Measurements from ENCODE around the gene CSTPP1.

DNA sequence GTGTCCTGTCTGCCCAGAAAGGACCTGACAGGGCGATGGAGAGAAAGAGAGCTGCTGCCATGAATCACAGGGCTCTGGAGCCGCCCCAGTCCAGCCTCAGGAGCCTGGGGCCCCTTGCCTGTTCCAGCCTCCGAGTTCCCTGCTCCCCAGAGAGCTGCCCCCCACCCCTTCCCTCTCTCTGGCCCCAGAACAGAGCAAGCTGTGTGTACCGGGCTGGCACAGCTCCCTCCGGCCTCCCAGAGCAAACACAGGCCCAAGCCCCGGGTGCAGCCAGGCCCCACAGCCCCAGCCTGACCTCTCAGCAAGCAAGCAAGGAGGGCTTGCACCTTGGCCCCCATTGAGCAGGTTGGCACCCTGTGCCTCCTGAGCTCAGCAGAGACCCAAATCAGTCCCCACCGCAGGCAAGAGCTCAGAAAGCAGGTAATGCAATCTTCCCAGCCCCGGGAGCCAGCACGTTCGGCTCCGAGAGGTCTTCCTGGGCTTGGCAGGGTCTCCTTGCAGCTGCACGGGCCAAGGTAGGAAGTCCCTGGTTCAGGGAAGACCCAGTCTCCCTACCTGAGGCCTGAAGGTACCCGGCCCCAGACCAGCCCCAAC lies 248.2 kb downstream of the CSTPP1 start:
- TF ChIP-seq, protein P1, sequence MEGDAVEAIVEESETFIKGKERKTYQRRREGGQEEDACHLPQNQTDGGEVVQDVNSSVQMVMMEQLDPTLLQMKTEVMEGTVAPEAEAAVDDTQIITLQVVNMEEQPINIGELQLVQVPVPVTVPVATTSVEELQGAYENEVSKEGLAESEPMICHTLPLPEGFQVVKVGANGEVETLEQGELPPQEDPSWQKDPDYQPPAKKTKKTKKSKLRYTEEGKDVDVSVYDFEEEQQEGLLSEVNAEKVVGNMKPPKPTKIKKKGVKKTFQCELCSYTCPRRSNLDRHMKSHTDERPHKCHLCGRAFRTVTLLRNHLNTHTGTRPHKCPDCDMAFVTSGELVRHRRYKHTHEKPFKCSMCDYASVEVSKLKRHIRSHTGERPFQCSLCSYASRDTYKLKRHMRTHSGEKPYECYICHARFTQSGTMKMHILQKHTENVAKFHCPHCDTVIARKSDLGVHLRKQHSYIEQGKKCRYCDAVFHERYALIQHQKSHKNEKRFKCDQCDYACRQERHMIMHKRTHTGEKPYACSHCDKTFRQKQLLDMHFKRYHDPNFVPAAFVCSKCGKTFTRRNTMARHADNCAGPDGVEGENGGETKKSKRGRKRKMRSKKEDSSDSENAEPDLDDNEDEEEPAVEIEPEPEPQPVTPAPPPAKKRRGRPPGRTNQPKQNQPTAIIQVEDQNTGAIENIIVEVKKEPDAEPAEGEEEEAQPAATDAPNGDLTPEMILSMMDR (IDR thresholded peaks at IDR 0.05; ENCODE audit: low read length) = no peak
- TF ChIP-seq EZH2 (IDR thresholded peaks at IDR 0.05; ENCODE audit: borderline replicate concordance, low read length) = no peak

Measured in OCI-LY1 (cell line).